GM23338 (cell line): ENCODE results near the gene SLC38A9. TPM values are rescaled to one million over a fixed set of nuclear protein-coding genes. Genes with fewer than 3 reads are reported as not detected.

ENCODE experiments used
- ATAC-seq: fragments of 200-7000 bp; cut with Tn5 transposase; 3 replicates; pipeline ENCODE4 v1.9.1; 2020
- DNase-seq: peaks from one replicate; pipeline ENCODE4 v3.0.0-alpha.2; 2015; ENCODE audit warnings: low spot score
- H2AFZ ChIP-seq: fragments of 200-600 bp; sonication (generic); 2 replicates; pipeline ENCODE4 v1.8.0; 2016; ENCODE audit warnings: antibody characterized with exemption, mild to moderate bottlenecking, moderate library complexity
- H3F3A ChIP-seq: fragments of 200-600 bp; sonication (generic); replicated peaks from 2 replicates; pipeline ENCODE4 v1.8.0; 2017; ENCODE audit warnings: antibody characterized with exemption, mixed run types, low read depth
- H3K27ac ChIP-seq: fragments of 200-600 bp; sonication (generic); 2 replicates; pipeline ENCODE4 v1.6.1; 2016; ENCODE audit warnings: low read depth
- H3K27me3 ChIP-seq: fragments of 200-600 bp; sonication (generic); 2 replicates; pipeline ENCODE4 v1.8.0; 2016; ENCODE audit warnings: mild to moderate bottlenecking, mixed run types, moderate library complexity; ENCODE audit not compliant: insufficient read depth
- H3K36me3 ChIP-seq: fragments of 200-600 bp; sonication (generic); 2 replicates; pipeline ENCODE4 v1.8.0; 2016; ENCODE audit warnings: mild to moderate bottlenecking; ENCODE audit not compliant: insufficient read depth
- H3K4me1 ChIP-seq: fragments of 200-600 bp; sonication (generic); 2 replicates; pipeline ENCODE4 v1.8.0; 2016; ENCODE audit warnings: mild to moderate bottlenecking, moderate library complexity; ENCODE audit not compliant: insufficient read depth
- H3K4me2 ChIP-seq: fragments of 200-600 bp; sonication (generic); 2 replicates; pipeline ENCODE4 v1.7.1; 2017; ENCODE audit warnings: mixed run types
- H3K4me3 ChIP-seq: fragments of 200-600 bp; sonication (generic); 2 replicates; pipeline ENCODE4 v1.6.1; 2016; ENCODE audit warnings: mixed run types
- H3K79me2 ChIP-seq: fragments of 200-600 bp; sonication (generic); replicated peaks from 2 replicates; pipeline ENCODE4 v1.8.0; 2017; ENCODE audit warnings: mild to moderate bottlenecking; ENCODE audit not compliant: insufficient read depth
- H3K9me2 ChIP-seq: fragments of 200-600 bp; sonication (generic); 2 replicates; pipeline ENCODE4 v1.8.0; 2017; ENCODE audit not compliant: insufficient read depth
- H4K20me1 ChIP-seq: fragments of 200-600 bp; sonication (generic); replicated peaks from 2 replicates; pipeline ENCODE4 v1.8.0; 2017; ENCODE audit warnings: mild to moderate bottlenecking; ENCODE audit not compliant: insufficient read depth
- H3K27ac Mint-ChIP-seq: 2 replicates; pipeline ENCODE4 v1.8.0; 2020; ENCODE audit warnings: inconsistent platforms, mild to moderate bottlenecking, moderate library complexity, mixed read lengths
- H3K27me3 Mint-ChIP-seq: 3 replicates; pipeline ENCODE4 v1.8.0; 2022; ENCODE audit warnings: low read depth, mild to moderate bottlenecking, moderate library complexity, mixed read lengths, inconsistent platforms; ENCODE audit not compliant: insufficient read depth, poor library complexity
- H3K36me3 Mint-ChIP-seq: 3 replicates; pipeline ENCODE4 v1.8.0; 2021; ENCODE audit warnings: low read depth, mild to moderate bottlenecking, inconsistent platforms, moderate library complexity, mixed read lengths
- H3K4me1 Mint-ChIP-seq: 3 replicates; pipeline ENCODE4 v1.8.0; 2020; ENCODE audit warnings: mild to moderate bottlenecking, inconsistent platforms, mixed read lengths
- H3K4me3 Mint-ChIP-seq: 3 replicates; pipeline ENCODE4 v1.8.0; 2021; ENCODE audit warnings: moderate library complexity, mild to moderate bottlenecking, inconsistent platforms, mixed read lengths
- H3K9me3 Mint-ChIP-seq: 3 replicates; pipeline ENCODE4 v1.8.0; 2020; ENCODE audit warnings: moderate library complexity, mild to moderate bottlenecking, inconsistent platforms, mixed read lengths
- CREB1 ChIP-seq: fragments of 250-450 bp; sonication (Bioruptor Pico); IDR thresholded peaks from 2 replicates; pipeline ENCODE4 v1.5.0; 2020; ENCODE audit warnings: low read depth, mild to moderate bottlenecking, moderate library complexity
- CTCF ChIP-seq, 2 experiments: fragments of 200-600 bp in 1 of 2; sonication (generic) in 1 of 2; conservative IDR thresholded peaks; 2 replicates each; pipeline versions ENCODE4 v1.5.1 to v1.6.1; 2016 to 2017; ENCODE audit warnings: antibody characterized with exemption in 2 of 2, low read depth in 2 of 2, mild to moderate bottlenecking in 2 of 2, moderate library complexity in 1 of 2
- ETS1 ChIP-seq: IDR thresholded peaks from 2 replicates; pipeline ENCODE4 v1.6.1; 2016; ENCODE audit warnings: antibody characterized with exemption
- EZH2 ChIP-seq: fragments of 200-600 bp; sonication (generic); IDR thresholded peaks from one replicate; pipeline ENCODE4 v1.8.0; 2017; ENCODE audit warnings: antibody characterized with exemption, mild to moderate bottlenecking, low read depth; ENCODE audit not compliant: unreplicated experiment
- EZH2phosphoT487 ChIP-seq: fragments of 200-600 bp; sonication (generic); IDR thresholded peaks from one replicate; pipeline ENCODE4 v1.8.1; 2018; ENCODE audit warnings: antibody characterized with exemption; ENCODE audit not compliant: unreplicated experiment
- JUNB ChIP-seq: IDR thresholded peaks from one replicate; pipeline ENCODE4 v1.6.1; 2016; ENCODE audit warnings: antibody characterized with exemption; ENCODE audit not compliant: unreplicated experiment
- NANOG ChIP-seq: IDR thresholded peaks from 2 replicates; pipeline ENCODE4 v1.6.1; 2016; ENCODE audit warnings: antibody characterized with exemption, borderline replicate concordance
- POLR2AphosphoS5 ChIP-seq: IDR thresholded peaks from 2 replicates; pipeline ENCODE4 v1.6.1; 2016; ENCODE audit warnings: antibody characterized with exemption, low read depth
- REST ChIP-seq: IDR thresholded peaks from one replicate; pipeline ENCODE4 v1.6.1; 2018; ENCODE audit warnings: antibody characterized with exemption; ENCODE audit not compliant: unreplicated experiment
- STAT1 ChIP-seq: IDR thresholded peaks from one replicate; pipeline ENCODE4 v1.6.1; 2016; ENCODE audit warnings: antibody characterized with exemption; ENCODE audit not compliant: unreplicated experiment
- ZNF114 ChIP-seq: fragments of 250-450 bp; sonication (Bioruptor Pico); IDR thresholded peaks from 2 replicates; pipeline ENCODE4 v1.5.0; 2020; ENCODE audit warnings: mild to moderate bottlenecking, moderate library complexity
- ZNF331 ChIP-seq: fragments of 250-450 bp; sonication (Bioruptor Pico); IDR thresholded peaks from 2 replicates; pipeline ENCODE4 v1.5.0; 2020; ENCODE audit warnings: low read depth, mild to moderate bottlenecking, moderate library complexity
- ZNF462 ChIP-seq: fragments of 250-450 bp; sonication (Bioruptor Pico); IDR thresholded peaks from 2 replicates; pipeline ENCODE4 v1.5.0; 2020; ENCODE audit warnings: mild to moderate bottlenecking, moderate library complexity
- polyA plus RNA-seq: library from polyadenylated mRNA; unstranded; fragments of >200 nt; fragmentation: Nextera tagmentation; extraction: Ambion mirVana; gene quantifications from 2 replicates; pipeline ENCODE4 v1.2.1, GENCODE V29; 2016
- total RNA-seq: library from RNA; depleted of rRNA; stranded (reverse); fragments of >200 nt; shearing (Covaris generic); gene quantifications from 2 replicates; pipeline ENCODE4 v1.2.3, GENCODE V29; 2014

The SLC38A9 gene
- total and polyA plus RNA-seq, 2 experiments from 2014 or later, result 30.8 to 64.8 TPM

GRCh38 chr5:55584398-55585205 is 127.5 kb downstream of the SLC38A9 start:
- Mint-ChIP-seq H3K27me3 (peaks cover 3% of the 10 kb centered on the region), H3K4me3 (no peak overlapping the region), H3K9me3 (no peaks in the 10 kb centered on the region; the same call in 2 of the 3 replicates), H3K27ac (no peak overlapping the region; the same call in 1 of the 2 replicates), H3K36me3 (no peaks in the 10 kb centered on the region), H3K4me1 (peaks cover 9% of the 10 kb centered on the region)
- H3K79me2 ChIP-seq, result no peaks in the 10 kb centered on the region
- ATAC-seq (no peak), DNase-seq (no peak)
- no peaks in the 10 kb centered on the region for H3K27me3 ChIP-seq
- no peak for TF ChIP-seq POLR2AphosphoS5
- TF ChIP-seq STAT1, result no peak
- TF ChIP-seq JUNB, result no peak
- TF ChIP-seq CTCF (conservative IDR thresholded peaks at IDR 0.05; ENCODE audit: low read depth in 2 of 2), result no peak
- no peak for TF ChIP-seq NANOG
- TF ChIP-seq ZNF331, result no peak
- no peak for TF ChIP-seq REST
- no peak for TF ChIP-seq CREB1 (CRISPR knock-in tag)
- no peak for TF ChIP-seq EZH2
- no peak for TF ChIP-seq ZNF114
- no peak for TF ChIP-seq ZNF462 (CRISPR knock-in tag)
- TF ChIP-seq EZH2phosphoT487, result no peak
- no peak for TF ChIP-seq ETS1
- H3K9me2 ChIP-seq, result no peaks in the 10 kb centered on the region
- no peak overlapping the region for H3K4me2 ChIP-seq
- H3K36me3 ChIP-seq, result no peaks in the 10 kb centered on the region
- H3F3A ChIP-seq, result 0 out of 2 replicates have a peak, but pooled peaks cover 2% of the 10 kb centered on the region
- H3K27ac ChIP-seq, result no peak overlapping the region
- peak overlapping the region; percentile 66; the same call in 1 of the 2 replicates for H2AFZ ChIP-seq
- no peaks in the 10 kb centered on the region for H4K20me1 ChIP-seq
- peaks cover 9% of the 10 kb centered on the region for H3K4me1 ChIP-seq
- no peak overlapping the region for H3K4me3 ChIP-seq
